ENCODE data around the gene CAP1. TPM values are rescaled to one million over a fixed set of nuclear protein-coding genes. Genes with fewer than 3 reads are reported as not detected.
A peak's percentile ranks its signal among the peaks of the same experiment; 100 is the strongest.

Gene CAP1
- polyA plus RNA-seq, 1 donor = 198 TPM

GRCh38 chr1:40094466-40095110 is 54.1 kb downstream of the CAP1 start:
- H3K4me1 ChIP-seq (ENCODE audit: control insufficient read depth, insufficient read depth, low read length) = peaks cover 8% of the 10 kb centered on the region
- WGBS (ENCODE audit: insufficient coverage, low lambda C conversion rate) = 92% methylated on average over 2 of the region's 4 CpGs

GRCh38 chr1:40095806-40096205 is 55.3 kb downstream of the CAP1 start:
- no peak overlapping the region for H3K4me3 ChIP-seq (ENCODE audit: low read length)

More at GRCh38 chr1:40094466-40095110, 54.1 kb downstream of the CAP1 start:
- Histone ChIP-seq H3K4me3 (ENCODE audit: low read length) (no peak overlapping the region), H3K36me3 (ENCODE audit: control insufficient read depth, insufficient read depth, low read length) (peaks cover 21% of the 10 kb centered on the region), H3K27ac (ENCODE audit: low read length) (no peak overlapping the region), H3K9me3 (ENCODE audit: control insufficient read depth, low read depth, low read length) (no peaks in the 10 kb centered on the region), H3K27me3 (ENCODE audit: control insufficient read depth, insufficient read depth, low read length) (no peaks in the 10 kb centered on the region)
- no peak for DNase-seq

DNA sequence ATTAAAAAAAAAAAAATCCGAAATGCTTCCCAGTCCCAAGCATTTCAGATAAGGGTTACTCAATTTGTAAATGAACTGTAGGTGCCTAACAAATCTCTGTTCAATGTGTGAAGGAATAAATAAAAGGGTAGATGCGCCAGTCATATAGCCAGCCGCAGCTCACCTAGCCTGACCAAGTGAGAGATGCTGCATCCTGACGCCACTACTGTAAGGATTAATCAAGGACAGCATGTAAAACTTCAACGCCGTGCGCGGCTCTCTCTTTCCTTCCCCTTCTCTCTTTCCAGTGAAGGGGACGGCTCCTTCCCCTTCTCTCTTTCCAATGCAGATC is 56.1 kb downstream of the CAP1 start:
- no peak overlapping the region for H3K27ac ChIP-seq (ENCODE audit: low read length)
- H3K27me3 ChIP-seq (ENCODE audit: control insufficient read depth, insufficient read depth, low read length) = no peaks in the 10 kb centered on the region
- no peaks in the 10 kb centered on the region for H3K9me3 ChIP-seq (ENCODE audit: control insufficient read depth, low read depth, low read length)
- peak overlapping the region; percentile 73 for H3K4me3 ChIP-seq (ENCODE audit: low read length)
- H3K4me1 ChIP-seq (ENCODE audit: control insufficient read depth, insufficient read depth, low read length) = peaks cover 8% of the 10 kb centered on the region
- no CpG with 5 or more reads among the region's 9 CpGs for WGBS (ENCODE audit: insufficient coverage, low lambda C conversion rate)
- peaks cover 7% of the 10 kb centered on the region for H3K36me3 ChIP-seq (ENCODE audit: control insufficient read depth, insufficient read depth, low read length)
- no peak for DNase-seq

More at GRCh38 chr1:40095806-40096205, 55.3 kb downstream of the CAP1 start:
- H3K27me3 ChIP-seq (ENCODE audit: control insufficient read depth, insufficient read depth, low read length) = no peaks in the 10 kb centered on the region
- H3K4me1 ChIP-seq (ENCODE audit: control insufficient read depth, insufficient read depth, low read length) = peaks cover 8% of the 10 kb centered on the region
- H3K9me3 ChIP-seq (ENCODE audit: control insufficient read depth, low read depth, low read length) = no peaks in the 10 kb centered on the region
- no peak for DNase-seq
- H3K27ac ChIP-seq (ENCODE audit: low read length) = no peak overlapping the region
- H3K36me3 ChIP-seq (ENCODE audit: control insufficient read depth, insufficient read depth, low read length) = peaks cover 12% of the 10 kb centered on the region
- 100% methylated on average over 1 of the region's 3 CpGs for WGBS (ENCODE audit: insufficient coverage, low lambda C conversion rate)

- H3K4me1 ChIP-seq (ENCODE audit: control insufficient read depth, insufficient read depth, low read length) = peaks cover 8% of the 10 kb centered on the region
- no peak within 1 kb of the TSS for H3K27ac ChIP-seq (ENCODE audit: low read length)
- 0% methylated on average over 1 of the region's 51 CpGs for WGBS (ENCODE audit: insufficient coverage, low lambda C conversion rate)
- H3K36me3 ChIP-seq (ENCODE audit: control insufficient read depth, insufficient read depth, low read length) = peaks cover 3% of the 10 kb centered on the region
- peak; percentile 58 to 87 for DNase-seq
- H3K4me3 ChIP-seq (ENCODE audit: low read length) = peak within 1 kb of the TSS; percentile 73
- no peaks in the 10 kb centered on the region for H3K27me3 ChIP-seq (ENCODE audit: control insufficient read depth, insufficient read depth, low read length)
- H3K9me3 ChIP-seq (ENCODE audit: control insufficient read depth, low read depth, low read length) = no peaks in the 10 kb centered on the region
Observed at GRCh38 chr1:40096977-40097782, 56.7 kb downstream of the CAP1 start, which contains the start of gene PPT1. PPT1 (minus strand) TSS chr1:40097252; CDS start chr1:40097238, 14 bp downstream.

DNA sequence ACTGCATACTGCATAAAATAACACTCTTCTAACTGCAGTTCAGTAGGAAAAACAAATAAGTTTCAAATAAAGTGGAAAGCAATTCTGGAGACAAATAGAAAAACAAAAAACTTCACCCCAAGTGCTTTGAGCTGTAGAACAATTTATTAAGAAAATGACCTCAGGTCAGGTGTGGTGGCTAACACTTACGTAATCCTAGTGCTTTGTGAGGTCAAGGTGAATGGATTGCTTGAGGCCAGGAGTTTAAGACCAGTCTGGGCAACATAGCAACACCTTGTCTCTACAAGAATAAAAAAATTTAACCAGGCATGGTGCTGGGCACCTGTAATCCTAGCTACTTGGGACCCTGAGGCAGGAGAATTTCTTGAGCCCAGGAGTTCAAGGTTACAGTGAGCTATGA is 61.5 kb downstream of the CAP1 start:
- WGBS (ENCODE audit: insufficient coverage, low lambda C conversion rate) = 50% methylated on average over 1 of the region's 1 CpG
- Histone ChIP-seq H3K27ac (ENCODE audit: low read length) (no peak overlapping the region), H3K9me3 (ENCODE audit: control insufficient read depth, low read depth, low read length) (no peaks in the 10 kb centered on the region), H3K27me3 (ENCODE audit: control insufficient read depth, insufficient read depth, low read length) (peaks cover 2% of the 10 kb centered on the region), H3K36me3 (ENCODE audit: control insufficient read depth, insufficient read depth, low read length) (no peaks in the 10 kb centered on the region), H3K4me3 (ENCODE audit: low read length) (no peak overlapping the region), H3K4me1 (ENCODE audit: control insufficient read depth, insufficient read depth, low read length) (peaks cover 4% of the 10 kb centered on the region)
- DNase-seq = no peak

GRCh38 chr1:40102896-40103295 is 62.4 kb downstream of the CAP1 start:
- no peak overlapping the region for H3K4me3 ChIP-seq (ENCODE audit: low read length)
- H3K4me1 ChIP-seq (ENCODE audit: control insufficient read depth, insufficient read depth, low read length) = no peaks in the 10 kb centered on the region
- peaks cover 2% of the 10 kb centered on the region for H3K27me3 ChIP-seq (ENCODE audit: control insufficient read depth, insufficient read depth, low read length)
- no peak overlapping the region for H3K27ac ChIP-seq (ENCODE audit: low read length)
- no peaks in the 10 kb centered on the region for H3K9me3 ChIP-seq (ENCODE audit: control insufficient read depth, low read depth, low read length)
- WGBS (ENCODE audit: insufficient coverage, low lambda C conversion rate) = no CpG with 5 or more reads among the region's 3 CpGs
- no peak for DNase-seq
- no peaks in the 10 kb centered on the region for H3K36me3 ChIP-seq (ENCODE audit: control insufficient read depth, insufficient read depth, low read length)

- H3K27me3 ChIP-seq (ENCODE audit: control insufficient read depth, insufficient read depth, low read length) = peaks cover 2% of the 10 kb centered on the region
- H3K9me3 ChIP-seq (ENCODE audit: control insufficient read depth, low read depth, low read length) = peaks cover 2% of the 10 kb centered on the region
- no peaks in the 10 kb centered on the region for H3K4me1 ChIP-seq (ENCODE audit: control insufficient read depth, insufficient read depth, low read length)
- H3K27ac ChIP-seq (ENCODE audit: low read length) = no peak overlapping the region
- H3K4me3 ChIP-seq (ENCODE audit: low read length) = no peak overlapping the region
- H3K36me3 ChIP-seq (ENCODE audit: control insufficient read depth, insufficient read depth, low read length) = no peaks in the 10 kb centered on the region
- DNase-seq = no peak
- WGBS (ENCODE audit: insufficient coverage, low lambda C conversion rate) = 71% methylated on average over 1 of the region's 1 CpG
Observed at GRCh38 chr1:40105028-40105427, 64.5 kb downstream of the CAP1 start.

- peaks cover 2% of the 10 kb centered on the region for H3K27me3 ChIP-seq (ENCODE audit: control insufficient read depth, insufficient read depth, low read length)
- 56% methylated on average over 6 of the region's 6 CpGs for WGBS (ENCODE audit: insufficient coverage, low lambda C conversion rate)
- H3K9me3 ChIP-seq (ENCODE audit: control insufficient read depth, low read depth, low read length) = peaks cover 6% of the 10 kb centered on the region
- H3K27ac ChIP-seq (ENCODE audit: low read length) = no peak overlapping the region
- no peaks in the 10 kb centered on the region for H3K36me3 ChIP-seq (ENCODE audit: control insufficient read depth, insufficient read depth, low read length)
- H3K4me3 ChIP-seq (ENCODE audit: low read length) = no peak overlapping the region
- DNase-seq = peak in 1 of 2 donors; percentile 22
- H3K4me1 ChIP-seq (ENCODE audit: control insufficient read depth, insufficient read depth, low read length) = no peaks in the 10 kb centered on the region
Observed at GRCh38 chr1:40107290-40107959, 66.9 kb downstream of the CAP1 start.

- no peak overlapping the region for H3K27ac ChIP-seq (ENCODE audit: low read length)
- H3K9me3 ChIP-seq (ENCODE audit: control insufficient read depth, low read depth, low read length) = peaks cover 6% of the 10 kb centered on the region
- no peaks in the 10 kb centered on the region for H3K36me3 ChIP-seq (ENCODE audit: control insufficient read depth, insufficient read depth, low read length)
- DNase-seq = no peak
- no peaks in the 10 kb centered on the region for H3K4me1 ChIP-seq (ENCODE audit: control insufficient read depth, insufficient read depth, low read length)
- no peaks in the 10 kb centered on the region for H3K27me3 ChIP-seq (ENCODE audit: control insufficient read depth, insufficient read depth, low read length)
- H3K4me3 ChIP-seq (ENCODE audit: low read length) = no peak overlapping the region
Observed at GRCh38 chr1:40110389-40110788, 69.9 kb downstream of the CAP1 start.

- no peak overlapping the region for H3K27ac ChIP-seq (ENCODE audit: low read length)
- no peak for DNase-seq
- no peaks in the 10 kb centered on the region for H3K4me1 ChIP-seq (ENCODE audit: control insufficient read depth, insufficient read depth, low read length)
- no peaks in the 10 kb centered on the region for H3K36me3 ChIP-seq (ENCODE audit: control insufficient read depth, insufficient read depth, low read length)
- no peaks in the 10 kb centered on the region for H3K27me3 ChIP-seq (ENCODE audit: control insufficient read depth, insufficient read depth, low read length)
- H3K9me3 ChIP-seq (ENCODE audit: control insufficient read depth, low read depth, low read length) = peaks cover 6% of the 10 kb centered on the region
- no peak overlapping the region for H3K4me3 ChIP-seq (ENCODE audit: low read length)
- WGBS (ENCODE audit: insufficient coverage, low lambda C conversion rate) = 50% methylated on average over 1 of the region's 3 CpGs
Observed at GRCh38 chr1:40114400-40114799, 73.9 kb downstream of the CAP1 start.

Data from large intestine (tissue), 3 donors.